Mucosa of descending colon (tissue), 3 donors: ENCODE measurements around the gene ACSL5. TPM values are rescaled to one million over a fixed set of nuclear protein-coding genes. Genes with fewer than 3 reads are reported as not detected.
"Not testable (repeated sequence)": the region's sequence is repeated elsewhere in the genome, so short reads cannot be mapped to it uniquely, and the experiment has no call there.

ENCODE experiments used
- ATAC-seq: fragments of 200-7000 bp; cut with Tn5 transposase; one replicate; pipeline ENCODE4 v1.9.1; 2020; ENCODE audit warnings: mild to moderate bottlenecking, moderate library complexity
- DNase-seq, 3 donors: peaks; one replicate each; pipeline ENCODE4 v3.0.0-alpha.2; 2020
- H3K36me3 ChIP-seq: fragments of 200-600 bp; one replicate; pipeline ENCODE4 v1.8.0; 2021; ENCODE audit warnings: low read depth, mild to moderate bottlenecking
- H3K4me1 ChIP-seq: fragments of 200-600 bp; one replicate; pipeline ENCODE4 v1.8.0; 2021; ENCODE audit warnings: low read depth, mild to moderate bottlenecking
- H3K4me3 ChIP-seq: fragments of 200-600 bp; one replicate; pipeline ENCODE4 v1.8.0; 2021; ENCODE audit warnings: mild to moderate bottlenecking
- H3K9me3 ChIP-seq: fragments of 200-600 bp; one replicate; pipeline ENCODE4 v1.8.0; 2021; ENCODE audit warnings: mild to moderate bottlenecking
- intact Hi-C, 2 donors: fragments of 100-400 bp; cut with DNase I in 1 of 2; cut with micrococcal nuclease in 1 of 2; formaldehyde crosslinking; loops; one replicate each; pipeline versions ENCODE4 v1.11.0 to v1.11.1; 2022; cut with DNase I, micrococcal nuclease
- total RNA-seq, 3 donors: library from RNA; stranded (reverse); fragmentation: NEBNext Ultra II Directional in 2 of 3; extraction: Animal tissue kit (Norgen Biotek cat#: 25700) in 2 of 3; gene quantifications; one replicate each; pipeline versions ENCODE4 v1.2.1 to v1.2.4, GENCODE V29; 2021 to 2023
- TF ChIP-seq, protein P1 (sequence below): fragments of 200-600 bp; IDR thresholded peaks from one replicate; pipeline ENCODE4 v1.8.0; 2022; ENCODE audit warnings: antibody characterized with exemption, mild to moderate bottlenecking
- donor health status: DM: no; HTN: no; CAD: no; lungs with moderate emphysema.
- donor health status: DM: no; HTN: no; CAD: no.
- donor health status: DM: no; HTN: yes; CAD: no.

Gene ACSL5
- total RNA-seq, 3 donors from 2014 or later: 125 to 312 (median 258) TPM

DNA sequence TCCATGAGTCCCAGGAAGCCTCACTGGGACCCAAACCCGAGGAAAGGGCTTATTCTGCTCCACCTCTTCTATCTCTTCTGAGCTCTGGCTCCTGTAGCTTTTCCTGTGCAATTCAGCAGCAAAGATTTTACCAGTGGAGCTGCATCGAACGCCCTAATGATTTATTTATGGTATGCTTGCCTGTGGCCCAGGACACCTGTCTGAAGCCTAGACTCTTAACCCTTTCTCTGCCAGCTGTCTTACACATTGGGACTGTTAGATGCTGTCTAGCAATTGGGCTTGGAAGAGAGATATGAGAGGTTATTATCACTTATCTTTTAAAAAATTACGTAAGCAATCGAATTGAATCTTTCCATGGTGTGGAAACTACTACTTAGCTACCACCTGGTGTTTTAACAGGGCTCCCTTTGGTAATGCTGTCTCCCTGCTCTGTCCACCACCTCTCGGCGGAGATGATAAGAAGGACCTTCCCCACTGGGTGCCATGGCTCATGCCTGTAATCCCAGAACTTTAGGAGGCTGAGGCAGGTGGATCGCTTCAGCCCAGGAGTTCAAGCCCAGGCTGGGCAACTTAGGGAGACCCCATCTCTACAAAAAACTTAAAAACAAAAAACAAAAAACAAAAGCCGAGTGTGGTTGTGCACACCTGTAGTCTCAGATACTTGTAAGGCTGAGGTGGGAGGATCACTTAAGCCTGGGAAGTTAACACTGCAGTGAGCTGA, 8.8 kb downstream of the ACSL5 start:
- no peaks in the 10 kb centered on the region for H3K36me3 ChIP-seq
- DNase-seq: peak in 1 of 3 donors; percentile 28
- H3K4me3 ChIP-seq: no peak overlapping the region
- intact Hi-C loops: no loop called here
- TF ChIP-seq, protein P1, sequence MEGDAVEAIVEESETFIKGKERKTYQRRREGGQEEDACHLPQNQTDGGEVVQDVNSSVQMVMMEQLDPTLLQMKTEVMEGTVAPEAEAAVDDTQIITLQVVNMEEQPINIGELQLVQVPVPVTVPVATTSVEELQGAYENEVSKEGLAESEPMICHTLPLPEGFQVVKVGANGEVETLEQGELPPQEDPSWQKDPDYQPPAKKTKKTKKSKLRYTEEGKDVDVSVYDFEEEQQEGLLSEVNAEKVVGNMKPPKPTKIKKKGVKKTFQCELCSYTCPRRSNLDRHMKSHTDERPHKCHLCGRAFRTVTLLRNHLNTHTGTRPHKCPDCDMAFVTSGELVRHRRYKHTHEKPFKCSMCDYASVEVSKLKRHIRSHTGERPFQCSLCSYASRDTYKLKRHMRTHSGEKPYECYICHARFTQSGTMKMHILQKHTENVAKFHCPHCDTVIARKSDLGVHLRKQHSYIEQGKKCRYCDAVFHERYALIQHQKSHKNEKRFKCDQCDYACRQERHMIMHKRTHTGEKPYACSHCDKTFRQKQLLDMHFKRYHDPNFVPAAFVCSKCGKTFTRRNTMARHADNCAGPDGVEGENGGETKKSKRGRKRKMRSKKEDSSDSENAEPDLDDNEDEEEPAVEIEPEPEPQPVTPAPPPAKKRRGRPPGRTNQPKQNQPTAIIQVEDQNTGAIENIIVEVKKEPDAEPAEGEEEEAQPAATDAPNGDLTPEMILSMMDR: no peak
- H3K9me3 ChIP-seq: no peaks in the 10 kb centered on the region
- H3K4me1 ChIP-seq: peaks cover 52% of the 10 kb centered on the region
- ATAC-seq: no peak

DNA sequence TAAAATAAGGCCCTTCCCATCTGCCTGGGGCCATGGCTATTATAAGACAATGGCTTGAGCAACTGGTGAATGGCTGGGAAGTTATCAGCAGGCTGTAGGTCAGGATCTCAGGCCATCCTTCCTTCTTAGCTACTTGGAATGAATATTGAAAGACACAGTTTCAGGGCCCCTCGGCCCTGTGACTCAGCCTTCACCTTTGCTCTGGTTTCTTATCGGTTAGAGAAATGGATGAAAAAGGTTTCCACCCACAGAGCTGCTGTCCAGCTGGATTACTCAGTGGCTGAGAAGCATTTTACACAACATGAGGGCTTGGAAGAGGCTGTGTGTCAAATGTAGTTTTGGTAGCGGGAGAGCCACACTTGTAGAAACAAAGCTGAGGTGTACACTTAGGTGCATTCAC, 9.4 kb downstream of the ACSL5 start:
- H3K4me3 ChIP-seq: no peak overlapping the region
- DNase-seq (peak in 1 of 3 donors; percentile 72), ATAC-seq (peak; percentile 86)
- H3K36me3 ChIP-seq: no peaks in the 10 kb centered on the region
- TF ChIP-seq, protein P1: no peak
- intact Hi-C loops: no loop called here
- H3K9me3 ChIP-seq: no peaks in the 10 kb centered on the region
- H3K4me1 ChIP-seq: peaks cover 52% of the 10 kb centered on the region

DNA sequence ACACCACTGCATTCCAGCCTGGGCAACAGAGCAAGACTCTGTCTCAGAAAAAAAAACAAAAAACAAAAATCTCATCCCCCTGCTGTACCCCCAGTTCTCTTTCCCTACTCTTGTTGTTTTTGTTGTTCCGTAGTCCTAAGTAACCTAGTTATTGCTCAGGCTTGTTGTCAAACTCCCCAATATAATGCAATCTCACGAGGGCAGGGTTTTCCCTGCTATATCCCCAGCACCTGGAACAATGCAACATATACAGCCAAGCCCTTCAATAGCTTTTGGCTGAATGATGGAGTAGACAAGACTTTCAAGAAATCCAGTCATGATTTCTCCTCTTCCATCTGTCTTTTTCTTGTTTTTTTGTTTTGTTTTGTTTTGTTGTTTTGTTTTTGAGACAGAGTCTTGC, 10.2 kb downstream of the ACSL5 start:
- intact Hi-C loops: no loop called here
- no peak for DNase-seq
- Histone ChIP-seq H3K36me3 (no peaks in the 10 kb centered on the region), H3K9me3 (no peaks in the 10 kb centered on the region), H3K4me1 (peaks cover 56% of the 10 kb centered on the region), H3K4me3 (no peak overlapping the region)
- no peak for ATAC-seq
- TF ChIP-seq, protein P1: no peak

DNA sequence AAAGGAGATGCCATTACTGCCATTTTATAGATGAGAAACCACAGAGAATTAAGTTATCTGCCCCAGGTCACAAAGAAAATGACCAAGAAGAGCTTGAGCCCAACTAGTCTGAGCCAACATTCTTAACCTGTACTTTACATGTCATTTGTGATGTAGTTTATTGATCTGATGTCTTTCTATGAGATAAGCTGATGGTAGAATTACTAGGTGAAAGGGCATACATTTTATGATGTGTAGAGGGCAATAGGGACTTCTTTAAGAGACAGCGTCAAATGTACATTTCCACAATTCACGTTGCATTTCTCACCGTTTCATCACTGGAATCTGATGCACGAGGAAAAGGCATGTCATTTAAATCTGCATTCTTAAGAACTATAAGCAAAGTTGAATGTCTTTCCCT, 11.3 kb downstream of the ACSL5 start:
- no peaks in the 10 kb centered on the region for H3K36me3 ChIP-seq
- peaks cover 66% of the 10 kb centered on the region for H3K4me1 ChIP-seq
- H3K4me3 ChIP-seq: no peak overlapping the region
- no peaks in the 10 kb centered on the region for H3K9me3 ChIP-seq
- ATAC-seq (peak; percentile 41), DNase-seq (no peak)
- TF ChIP-seq, protein P1: no peak
- intact Hi-C loops: no loop called here

DNA sequence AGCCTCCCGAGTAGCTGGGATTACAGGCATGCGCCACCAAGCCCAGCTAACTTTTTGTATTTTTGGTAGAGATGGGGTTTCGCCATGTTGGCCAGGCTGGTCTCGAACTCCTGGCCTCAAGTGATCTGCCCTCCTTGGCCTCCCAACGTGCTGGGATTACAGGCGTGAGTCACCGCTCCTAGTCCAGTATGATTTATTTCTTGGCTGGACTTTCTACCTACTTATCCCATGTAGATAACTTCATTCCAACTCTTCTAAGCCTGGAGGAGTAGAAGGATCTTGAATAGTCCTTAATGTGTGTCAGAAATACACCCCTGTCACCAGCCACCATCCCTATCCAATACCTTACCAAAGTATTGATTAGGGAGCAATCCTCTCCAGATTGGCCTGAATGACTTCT, 14.1 kb downstream of the ACSL5 start:
- H3K4me3 ChIP-seq, DNase-seq, intact Hi-C loops, H3K36me3 ChIP-seq, H3K9me3 ChIP-seq: not testable (repeated sequence)
- H3K4me1 ChIP-seq: peaks cover 81% of the 10 kb centered on the region
- peak; percentile 12 for ATAC-seq

DNA sequence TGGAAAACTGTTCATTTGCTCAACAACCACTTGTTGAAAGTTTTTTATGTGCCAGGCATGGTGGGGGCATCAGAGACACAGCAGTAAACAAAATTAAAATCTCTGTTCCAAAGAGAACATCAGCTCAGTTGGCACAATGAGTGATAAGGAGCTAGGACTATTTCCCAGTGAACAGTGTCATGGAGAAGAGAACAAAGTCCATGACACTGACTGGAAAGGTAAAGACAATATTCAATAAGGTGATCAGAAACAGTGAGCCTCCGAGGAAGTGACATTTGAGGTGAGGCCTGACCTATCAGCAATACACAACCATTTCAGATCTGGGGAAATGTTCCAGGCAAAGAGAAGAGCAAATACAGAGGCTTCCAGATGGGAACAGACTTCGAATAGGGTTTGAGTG, 14.6 kb downstream of the ACSL5 start:
- Histone ChIP-seq H3K4me3 (no peak overlapping the region), H3K4me1 (peaks cover 80% of the 10 kb centered on the region), H3K36me3 (no peaks in the 10 kb centered on the region), H3K9me3 (no peaks in the 10 kb centered on the region)
- ATAC-seq (peak; percentile 19), DNase-seq (no peak)
- intact Hi-C loops: no loop called here
- TF ChIP-seq, protein P1: no peak
